GM18870 (cell line): ENCODE results near the gene ALG1.
A peak's percentile ranks its signal among the peaks of the same experiment; 100 is the strongest.
"Not testable (repeated sequence)": the region's sequence is repeated elsewhere in the genome, so short reads cannot be mapped to it uniquely, and the experiment has no call there.

Experiments
- ATAC-seq: cut with Tn5 transposase; IDR thresholded peaks from one replicate; pipeline ENCODE4 v1.9.1; 2021; ENCODE audit warnings: moderate library complexity; ENCODE audit not compliant: unreplicated experiment

ALG1 gene

GRCh38 chr16:5072334-5073278 is 963 bp downstream of the ALG1 start:
- ATAC-seq: peak; percentile 2

- no peak for ATAC-seq
Measured at GRCh38 chr16:5073279-5073629, 1.6 kb downstream of the ALG1 start.

GRCh38 chr16:5073771-5074170 is 2.1 kb downstream of the ALG1 start:
- ATAC-seq: not testable (repeated sequence)

GRCh38 chr16:5075637-5076036 is 4.0 kb downstream of the ALG1 start:
- ATAC-seq: no peak

GRCh38 chr16:5077304-5077703 is 5.7 kb downstream of the ALG1 start:
- no peak for ATAC-seq

GRCh38 chr16:5078626-5079025 is 7.0 kb downstream of the ALG1 start:
- no peak for ATAC-seq

- ATAC-seq: not testable (repeated sequence)
Measured at GRCh38 chr16:5080461-5080860, 8.8 kb downstream of the ALG1 start.

- ATAC-seq: not testable (repeated sequence)
Measured at GRCh38 chr16:5080996-5081395, 9.4 kb downstream of the ALG1 start.

GRCh38 chr16:5083646-5084045 is 12.0 kb downstream of the ALG1 start:
- not testable (repeated sequence) for ATAC-seq

- ATAC-seq: not testable (repeated sequence)
Measured at GRCh38 chr16:5084099-5084731, 12.6 kb downstream of the ALG1 start.

- not testable (repeated sequence) for ATAC-seq
Measured at GRCh38 chr16:5084802-5085201, 13.2 kb downstream of the ALG1 start.

GRCh38 chr16:5085716-5086115 is 14.1 kb downstream of the ALG1 start:
- ATAC-seq: not testable (repeated sequence)

- not testable (repeated sequence) for ATAC-seq
Measured at GRCh38 chr16:5088086-5088790, 16.6 kb downstream of the ALG1 start.

GRCh38 chr16:5088936-5089335 is 17.3 kb downstream of the ALG1 start:
- ATAC-seq: not testable (repeated sequence)

GRCh38 chr16:5089911-5090555 is 18.4 kb downstream of the ALG1 start:
- ATAC-seq: not testable (repeated sequence)

- not testable (repeated sequence) for ATAC-seq
Measured at GRCh38 chr16:5090592-5090991, 18.9 kb downstream of the ALG1 start.

- ATAC-seq: not testable (repeated sequence)
Measured at GRCh38 chr16:5093081-5093480, 21.4 kb downstream of the ALG1 start.

- ATAC-seq: not testable (repeated sequence)
Measured at GRCh38 chr16:5093746-5094145, 22.1 kb downstream of the ALG1 start.

GRCh38 chr16:5095145-5095830 is 23.6 kb downstream of the ALG1 start:
- not testable (repeated sequence) for ATAC-seq

GRCh38 chr16:5096437-5097060 is 24.9 kb downstream of the ALG1 start:
- ATAC-seq: not testable (repeated sequence)
